Pulmonary artery endothelial cell (primary cell): ENCODE data around the gene SCAMP2. TPM values are rescaled to one million over a fixed set of nuclear protein-coding genes. Genes with fewer than 3 reads are reported as not detected.

ENCODE experiments used
- DNase-seq: peaks from one replicate; pipeline ENCODE4 v3.0.0-alpha.2; 2011; ENCODE audit warnings: low read depth, low spot score
- total RNA-seq: library from RNA; depleted of rRNA; stranded (reverse); fragments of >200 nt; gene quantifications from 2 replicates; pipeline ENCODE4 v1.2.3, GENCODE V29; 2014

SCAMP2 gene
- total RNA-seq, 1 donor from 2014 or later = 18.5 TPM

GRCh38 chr15:74799255-74799855, 73.8 kb downstream of the SCAMP2 start:
- DNase-seq = no peak

- DNase-seq = no peak
Measured at GRCh38 chr15:74798388-74799254, 74.5 kb downstream of the SCAMP2 start.

GRCh38 chr15:74795966-74796625, 77.1 kb downstream of the SCAMP2 start:
- DNase-seq = no peak

- no peak for DNase-seq
Measured at GRCh38 chr15:74794970-74795349, 78.2 kb downstream of the SCAMP2 start.

- DNase-seq = no peak
Measured at GRCh38 chr15:74794248-74794969, 78.8 kb downstream of the SCAMP2 start.

Other genes with a start within 250 kb of the SCAMP2 start
- 14.3 and 21.1 TPM in 2 replicates for gene EDC3, start 177.3 kb downstream of the SCAMP2 start, total RNA-seq
- gene CYP1A1, start 147.8 kb downstream of the SCAMP2 start, total RNA-seq = 1.2 and 1.3 TPM in 2 replicates
- not detected in 2 replicates for gene CYP1A2, start 124.5 kb downstream of the SCAMP2 start, total RNA-seq
- gene CSK, start 91.3 kb downstream of the SCAMP2 start, total RNA-seq = 39.5 and 46.1 TPM in 2 replicates
- gene LMAN1L, start 60.5 kb downstream of the SCAMP2 start, total RNA-seq = not detected in 2 replicates
- not detected in 2 replicates for gene CPLX3, start 46.7 kb downstream of the SCAMP2 start, total RNA-seq
- 22.4 and 27.0 TPM in 2 replicates for gene ULK3, start 30.2 kb downstream of the SCAMP2 start, total RNA-seq
- gene MPI, start 16.7 kb upstream of the SCAMP2 start, total RNA-seq = 57.3 and 64.3 TPM in 2 replicates
- gene FAM219B, start 33.5 kb upstream of the SCAMP2 start, total RNA-seq = 38.2 and 41.3 TPM in 2 replicates
- gene COX5A, start 64.7 kb upstream of the SCAMP2 start, total RNA-seq = 51.2 and 72.3 TPM in 2 replicates
- 13.2 and 14.4 TPM in 2 replicates for gene RPP25, start 83.4 kb upstream of the SCAMP2 start, total RNA-seq
- gene SCAMP5, start 122.2 kb upstream of the SCAMP2 start, total RNA-seq = 3.5 and 5.9 TPM in 2 replicates
- gene PPCDC, start 150.2 kb upstream of the SCAMP2 start, total RNA-seq = 8.4 and 11.8 TPM in 2 replicates